Measurements from ENCODE around the gene KSR1. TPM values are rescaled to one million over a fixed set of nuclear protein-coding genes. Genes with fewer than 3 reads are reported as not detected.
"Not testable (repeated sequence)": the region's sequence is repeated elsewhere in the genome, so short reads cannot be mapped to it uniquely, and the experiment has no call there.

The KSR1 gene
- total RNA-seq, 1 donor: 6.5 TPM

GRCh38 chr17:27425991-27426390 is 30.3 kb upstream of the KSR1 start:
- no peaks in the 10 kb centered on the region for H3K4me1 ChIP-seq (ENCODE audit: insufficient read depth, low read length)
- H3K4me3 ChIP-seq (ENCODE audit: insufficient read depth, low read length): no peak overlapping the region
- no peak overlapping the region for H3K27ac ChIP-seq (ENCODE audit: low read depth, low read length)
- H4K20me1 ChIP-seq (ENCODE audit: insufficient read depth, low read length): no peaks in the 10 kb centered on the region
- no peaks in the 10 kb centered on the region for H3K36me3 ChIP-seq (ENCODE audit: insufficient read depth, low read length)
- H2AFZ ChIP-seq (ENCODE audit: low read length): no peak overlapping the region
- no peaks in the 10 kb centered on the region for H3K9me3 ChIP-seq (ENCODE audit: low read depth, low read length)
- no peak overlapping the region for H3K4me2 ChIP-seq (ENCODE audit: insufficient read depth, low read length)
- H3K79me2 ChIP-seq (ENCODE audit: insufficient read depth, low read length): no peaks in the 10 kb centered on the region
- DNase-seq (ENCODE audit: insufficient read length, low spot score, missing footprints): no peak
- TF ChIP-seq CTCF (IDR thresholded peaks at IDR 0.05; ENCODE audit: extremely low read depth, low read depth, low read length): no peak
- no peaks in the 10 kb centered on the region for H3K27me3 ChIP-seq (ENCODE audit: insufficient read depth, low read length)

- not testable (repeated sequence) for H3K27me3 ChIP-seq (ENCODE audit: insufficient read depth, low read length); H4K20me1 ChIP-seq (ENCODE audit: insufficient read depth, low read length); H3K36me3 ChIP-seq (ENCODE audit: insufficient read depth, low read length); H3K4me2 ChIP-seq (ENCODE audit: insufficient read depth, low read length); H3K27ac ChIP-seq (ENCODE audit: low read depth, low read length); H3K4me1 ChIP-seq (ENCODE audit: insufficient read depth, low read length); DNase-seq (ENCODE audit: insufficient read length, low spot score, missing footprints); H2AFZ ChIP-seq (ENCODE audit: low read length); H3K9me3 ChIP-seq (ENCODE audit: low read depth, low read length); H3K4me3 ChIP-seq (ENCODE audit: insufficient read depth, low read length); H3K79me2 ChIP-seq (ENCODE audit: insufficient read depth, low read length)
These were observed 29.8 kb upstream of the KSR1 start for GRCh38 chr17:27426471-27426870.

GRCh38 chr17:27427166-27427862 is 28.9 kb upstream of the KSR1 start:
- not testable (repeated sequence) for H3K4me1 ChIP-seq (ENCODE audit: insufficient read depth, low read length); H3K79me2 ChIP-seq (ENCODE audit: insufficient read depth, low read length); H3K36me3 ChIP-seq (ENCODE audit: insufficient read depth, low read length); H3K9me3 ChIP-seq (ENCODE audit: low read depth, low read length); H2AFZ ChIP-seq (ENCODE audit: low read length); H4K20me1 ChIP-seq (ENCODE audit: insufficient read depth, low read length); H3K4me3 ChIP-seq (ENCODE audit: insufficient read depth, low read length); H3K27me3 ChIP-seq (ENCODE audit: insufficient read depth, low read length); H3K27ac ChIP-seq (ENCODE audit: low read depth, low read length); H3K4me2 ChIP-seq (ENCODE audit: insufficient read depth, low read length); DNase-seq (ENCODE audit: insufficient read length, low spot score, missing footprints)

GRCh38 chr17:27428781-27429505 is 27.3 kb upstream of the KSR1 start:
- Histone ChIP-seq H3K9me3 (ENCODE audit: low read depth, low read length) (no peaks in the 10 kb centered on the region), H3K4me3 (ENCODE audit: insufficient read depth, low read length) (no peak overlapping the region), H4K20me1 (ENCODE audit: insufficient read depth, low read length) (no peaks in the 10 kb centered on the region), H3K4me2 (ENCODE audit: insufficient read depth, low read length) (no peak overlapping the region), H2AFZ (ENCODE audit: low read length) (no peak overlapping the region), H3K79me2 (ENCODE audit: insufficient read depth, low read length) (no peaks in the 10 kb centered on the region), H3K27ac (ENCODE audit: low read depth, low read length) (no peak overlapping the region), H3K36me3 (ENCODE audit: insufficient read depth, low read length) (no peaks in the 10 kb centered on the region), H3K4me1 (ENCODE audit: insufficient read depth, low read length) (no peaks in the 10 kb centered on the region), H3K27me3 (ENCODE audit: insufficient read depth, low read length) (peaks cover 5% of the 10 kb centered on the region)
- no peak for DNase-seq (ENCODE audit: insufficient read length, low spot score, missing footprints)
- no peak for TF ChIP-seq CTCF (IDR thresholded peaks at IDR 0.05; ENCODE audit: extremely low read depth, low read depth, low read length)

Measured in osteoblast (primary cell).